HG02884 (cell line): Measurements from ENCODE around the gene WNT3.
"Not testable (repeated sequence)": the region's sequence is repeated elsewhere in the genome, so short reads cannot be mapped to it uniquely, and the experiment has no call there.

ENCODE experiments used
- ATAC-seq: cut with Tn5 transposase; IDR thresholded peaks from one replicate; pipeline ENCODE4 v1.9.1; 2021; ENCODE audit warnings: mild to moderate bottlenecking, moderate library complexity; ENCODE audit not compliant: unreplicated experiment

The WNT3 gene

DNA sequence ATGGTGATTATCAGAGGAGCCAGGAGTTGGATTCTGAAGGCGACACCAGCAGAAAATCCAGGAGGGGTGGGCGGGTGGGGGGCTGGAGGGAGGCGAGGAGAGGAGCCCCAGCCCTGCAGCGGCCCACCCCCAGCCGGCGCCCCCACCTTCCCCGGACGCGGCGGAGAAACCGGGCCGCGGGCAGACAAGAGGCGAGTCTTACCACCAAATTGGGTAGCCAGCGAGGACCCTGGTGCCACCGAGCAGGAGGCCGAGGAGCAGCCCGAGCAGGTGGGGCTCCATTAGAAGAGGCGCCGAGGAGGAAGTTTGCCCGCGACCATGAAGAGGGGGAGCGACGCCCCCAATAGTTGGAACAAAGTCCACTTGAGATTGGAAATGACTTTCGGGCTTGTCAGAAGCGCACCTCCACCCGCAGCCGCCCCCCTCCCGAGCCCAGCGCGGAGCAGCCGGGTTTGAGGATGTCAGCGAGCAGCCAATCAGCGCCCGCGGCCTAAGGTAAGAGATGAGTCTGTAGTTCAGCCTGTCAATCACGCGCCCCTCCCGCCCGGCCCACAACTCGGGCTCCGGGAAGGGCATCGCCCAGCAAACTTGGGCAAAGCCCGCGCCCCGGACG is at the start of gene WNT3:
Gene WNT3, minus strand, starts transcription at position 377 of the 613 bp plus-strand sequence. Its CDS starts 95 bp downstream, at position 282.
- ATAC-seq: no peak

DNA sequence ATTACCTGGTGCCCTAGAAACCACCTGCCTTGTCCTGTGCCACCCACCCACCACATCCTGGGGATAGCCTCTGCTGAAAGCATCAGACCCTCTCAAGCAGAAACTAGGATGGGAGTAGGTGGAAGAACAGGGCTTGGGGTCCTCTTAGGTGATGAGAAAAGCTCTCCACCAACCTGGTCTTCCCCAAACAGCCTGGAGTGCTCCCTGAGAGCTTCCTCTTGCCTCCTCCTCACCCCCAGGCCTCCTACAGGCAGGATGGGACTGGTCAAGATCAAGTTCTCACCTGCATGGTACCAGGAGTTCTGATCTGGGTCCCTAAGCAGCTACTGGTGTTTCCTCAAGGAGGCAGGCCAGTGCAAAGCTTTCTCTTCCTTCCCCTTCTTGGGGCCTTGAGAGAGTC is 48.3 kb upstream of the WNT3 start:
- no peak for ATAC-seq

GRCh38 chr17:46866325-46866724 is 47.8 kb upstream of the WNT3 start:
- ATAC-seq: no peak

DNA sequence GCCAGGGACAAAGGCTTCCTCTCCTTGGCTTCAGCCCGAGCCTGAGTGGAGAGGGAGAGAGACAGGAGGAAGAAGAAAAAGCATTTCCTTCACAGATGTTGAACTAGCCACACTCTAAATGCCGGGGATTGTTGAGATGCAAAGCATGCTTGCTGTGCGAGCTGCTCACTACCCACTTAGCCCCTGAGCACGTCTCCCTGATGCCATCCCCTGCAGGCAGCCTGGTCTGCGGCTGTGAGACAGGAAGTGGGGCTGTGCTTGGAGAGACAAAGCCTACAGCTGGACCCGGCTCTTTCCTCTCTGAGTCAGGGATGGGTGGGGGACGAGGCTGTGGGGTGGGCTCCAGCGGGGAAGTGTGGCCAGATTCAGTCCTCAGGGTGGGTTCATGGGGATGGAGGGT is 46.6 kb upstream of the WNT3 start:
- ATAC-seq: no peak

DNA sequence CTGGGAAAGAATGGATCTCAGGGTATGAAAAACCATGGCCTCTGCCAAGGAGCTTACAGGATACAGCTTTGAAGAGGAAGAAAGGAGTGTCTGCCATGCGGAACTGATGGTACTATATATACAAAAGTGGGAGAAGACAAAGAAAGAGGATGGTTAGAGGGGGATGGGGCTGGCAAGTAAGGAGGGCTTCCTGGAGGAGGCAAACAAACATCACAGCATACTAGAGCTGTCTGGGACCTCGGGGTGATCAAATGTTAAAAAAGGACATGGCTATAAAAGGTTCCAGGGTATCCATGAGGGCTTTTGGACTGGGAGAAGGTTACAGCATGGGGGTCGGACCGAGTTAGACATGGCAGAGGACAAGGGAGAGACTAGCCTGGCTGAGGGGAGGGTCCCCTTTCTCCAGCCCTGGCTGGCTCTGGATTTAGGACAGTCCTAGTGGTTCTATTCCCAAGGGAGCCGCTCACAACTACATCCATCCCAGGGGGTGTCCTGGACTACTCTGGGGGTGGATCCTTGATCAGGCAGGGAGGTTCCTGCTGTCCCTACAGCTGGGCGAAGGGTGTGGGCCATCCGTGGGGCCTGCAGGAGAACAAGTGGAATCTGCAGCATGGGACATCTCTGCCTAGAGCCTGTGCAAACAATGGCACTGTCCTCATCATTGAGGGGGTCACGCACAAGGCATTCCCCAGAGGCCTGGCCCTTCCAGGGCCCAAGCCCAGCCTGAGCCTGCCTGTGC is 45.1 kb upstream of the WNT3 start:
- ATAC-seq: no peak

DNA sequence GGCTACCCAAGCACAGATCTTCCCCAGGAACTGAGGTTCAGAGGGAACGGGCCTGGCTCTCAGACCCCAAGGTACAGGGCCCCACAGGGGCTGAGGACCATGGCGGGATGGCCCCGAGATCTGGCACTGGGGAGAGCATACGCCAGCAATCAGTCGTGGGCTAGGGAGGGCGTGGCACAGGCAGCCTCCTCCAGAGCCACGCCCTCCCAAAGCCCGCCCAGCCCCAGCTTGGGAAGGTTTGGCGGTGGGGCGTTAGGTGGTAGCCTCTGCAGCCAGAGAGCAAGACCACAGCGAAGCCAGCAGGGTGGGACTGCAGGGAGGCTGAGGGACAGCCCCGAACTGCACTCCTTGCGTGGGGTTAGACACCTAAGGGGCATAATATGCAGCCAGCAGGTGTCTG is 44.5 kb upstream of the WNT3 start:
- no peak for ATAC-seq

DNA sequence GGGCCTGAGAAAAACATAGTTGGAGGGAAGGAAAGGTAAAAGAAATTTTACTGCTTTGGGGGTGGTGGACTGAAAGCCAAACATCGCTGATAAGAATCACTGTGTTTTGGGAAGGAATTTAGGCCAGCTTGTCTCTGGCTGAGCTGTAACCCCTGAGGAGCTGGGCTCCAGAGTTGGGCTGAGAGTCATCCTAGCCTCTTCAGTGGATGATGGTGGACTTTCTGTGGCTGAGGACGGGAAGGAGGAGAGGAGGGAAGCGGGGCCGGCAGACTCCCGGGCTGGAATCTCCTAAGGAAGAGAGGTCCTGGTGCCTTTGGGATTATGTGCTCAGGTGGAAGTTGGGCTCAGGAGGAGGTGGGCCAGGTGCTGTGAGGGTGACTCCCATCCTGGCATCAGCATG is 41.5 kb upstream of the WNT3 start:
- no peak for ATAC-seq

DNA sequence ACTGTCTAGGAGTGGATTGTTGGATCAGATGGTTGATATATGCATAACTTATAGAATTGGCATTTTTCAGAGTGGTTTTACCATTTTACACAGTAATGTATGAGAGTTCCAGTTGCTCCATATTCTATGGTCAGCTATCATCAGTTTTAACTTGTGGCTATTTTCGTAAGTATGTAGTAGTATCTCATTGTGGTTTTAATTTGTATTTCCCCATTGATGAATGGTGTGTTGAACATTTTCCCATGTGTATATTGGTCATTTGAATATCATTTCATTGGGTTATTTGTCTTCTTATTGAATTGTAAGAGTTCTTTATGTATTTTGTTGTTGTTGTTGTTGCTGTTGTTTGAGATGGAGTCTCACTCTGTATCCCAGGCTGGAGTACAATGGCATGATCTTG is 39.1 kb upstream of the WNT3 start:
- no peak for ATAC-seq

- no peak for ATAC-seq
These were observed 36.5 kb upstream of the WNT3 start for GRCh38 chr17:46854948-46855347.

DNA sequence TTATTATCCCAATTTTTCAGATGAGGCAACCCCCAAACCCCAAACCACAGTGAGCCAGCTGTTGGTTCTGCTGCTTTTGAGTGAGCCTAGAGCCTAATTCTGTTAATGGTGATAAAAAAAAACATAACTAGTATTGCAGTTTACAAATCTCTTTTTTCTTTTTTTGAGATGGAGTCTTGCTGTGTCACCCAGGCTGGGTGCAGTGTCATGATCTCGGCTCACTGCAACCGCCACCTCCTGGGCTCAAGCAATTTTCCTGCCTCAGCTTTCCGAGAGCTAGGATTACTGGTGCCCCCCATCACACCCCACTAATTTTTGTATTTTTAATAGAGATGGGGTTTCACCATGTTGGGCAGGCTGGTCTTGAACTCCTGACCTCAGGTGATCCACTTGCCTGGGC is 36.0 kb upstream of the WNT3 start:
- ATAC-seq: no peak

DNA sequence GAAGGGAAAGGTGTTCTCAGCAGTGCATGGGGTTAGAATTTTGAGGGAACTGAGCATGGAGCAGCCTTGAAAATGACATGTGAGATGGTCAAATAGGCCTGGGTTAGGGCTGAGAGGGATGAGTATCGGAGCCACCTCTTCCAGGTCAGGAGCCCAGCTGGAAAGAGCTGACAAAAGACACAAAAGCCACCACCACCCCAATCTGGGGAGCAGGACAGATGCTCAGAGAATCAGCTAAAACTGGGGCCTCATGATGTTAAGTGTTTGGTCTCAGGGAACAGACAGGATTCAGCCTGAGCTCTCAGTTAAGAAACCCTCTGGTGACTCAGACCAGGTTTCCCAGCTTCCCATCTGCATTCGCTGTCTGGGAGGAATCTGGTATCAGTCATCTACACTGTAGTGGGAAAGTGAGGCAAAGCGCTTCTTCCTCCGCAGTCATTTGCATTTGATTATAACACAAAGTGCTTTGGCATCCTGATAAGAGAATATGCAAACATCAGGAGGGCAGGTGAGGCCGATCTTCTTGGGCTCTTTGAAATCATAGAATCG is 35.5 kb upstream of the WNT3 start:
- no peak for ATAC-seq

DNA sequence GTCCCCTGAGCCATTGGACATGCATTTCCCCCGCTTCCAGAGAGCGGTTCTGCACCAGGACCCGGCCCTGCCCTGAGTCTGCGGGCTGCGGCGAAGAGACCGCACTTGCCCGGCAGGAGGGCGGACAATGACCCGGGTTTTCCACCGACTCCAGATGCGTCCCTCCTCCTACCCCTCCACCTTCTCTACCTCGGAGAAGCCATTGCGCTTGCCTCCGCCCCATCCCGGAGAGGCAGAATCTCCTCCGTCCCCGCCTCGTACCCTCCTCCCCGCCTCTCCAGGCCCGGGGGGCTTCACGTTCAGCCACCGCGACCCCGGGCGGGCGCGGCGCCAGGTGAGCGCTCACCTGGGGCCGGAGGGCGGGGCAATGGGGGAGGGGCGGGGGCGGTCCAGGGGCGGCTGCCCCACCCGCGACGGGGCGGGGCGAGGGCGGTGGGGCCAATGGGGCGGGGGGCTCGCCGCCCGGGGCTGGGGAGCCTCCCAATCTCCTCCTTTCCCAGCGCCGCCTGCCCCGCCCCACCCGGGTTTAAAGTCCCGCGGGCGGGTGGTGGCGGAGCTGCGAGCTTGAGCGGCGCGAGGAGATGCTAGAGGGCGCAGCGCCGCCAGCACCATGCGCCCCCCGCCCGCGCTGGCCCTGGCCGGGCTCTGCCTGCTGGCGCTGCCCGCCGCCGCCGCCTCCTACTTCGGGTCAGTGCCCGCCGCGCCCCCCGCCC is 32.7 kb upstream of the WNT3 start, which contains the start of gene WNT9B:
Gene WNT9B, plus strand, starts transcription at position 555 of the 713 bp plus-strand sequence. Its CDS starts 56 bp downstream, at position 611.
- ATAC-seq: no peak

DNA sequence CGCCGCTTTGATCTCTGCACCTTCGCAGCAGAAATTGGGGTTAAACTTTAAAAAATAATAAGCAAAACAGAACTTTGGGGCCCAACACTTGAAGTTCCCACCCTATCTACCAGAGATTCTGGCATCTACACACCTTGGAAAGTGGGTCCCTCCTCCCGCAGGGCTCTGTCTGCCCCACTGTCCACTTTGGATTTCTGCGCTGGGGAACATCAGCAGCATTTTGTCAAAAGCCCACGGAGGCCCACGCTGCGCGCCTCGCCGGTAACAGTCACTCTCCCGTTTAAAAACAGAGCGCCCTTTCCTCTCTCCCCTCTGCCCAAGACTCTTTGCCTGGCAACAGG is 32.2 kb upstream of the WNT3 start:
- ATAC-seq: no peak

GRCh38 chr17:46848534-46848933 is 30.0 kb upstream of the WNT3 start:
- no peak for ATAC-seq

- ATAC-seq: no peak
These were observed 29.0 kb upstream of the WNT3 start for GRCh38 chr17:46847204-46848191.

- no peak for ATAC-seq
These were observed 24.3 kb upstream of the WNT3 start for GRCh38 chr17:46842835-46843234.

- ATAC-seq: no peak
These were observed 23.3 kb upstream of the WNT3 start for GRCh38 chr17:46841561-46842379.

- not testable (repeated sequence) for ATAC-seq
These were observed 22.1 kb upstream of the WNT3 start for GRCh38 chr17:46840596-46840995.

- ATAC-seq: no peak
These were observed 20.7 kb upstream of the WNT3 start for GRCh38 chr17:46839211-46839610.

- no peak for ATAC-seq
These were observed 19.0 kb upstream of the WNT3 start for GRCh38 chr17:46837521-46837920.
